NOMO-1 (cell line): ENCODE measurements around the gene SMC5.

ENCODE experiments used
- DNase-seq, 2 experiments: peaks; one replicate each; lab custom pipeline; 2025; ENCODE audit not compliant: unreplicated experiment in 2 of 2; lab: John Stamatoyannopoulos, UW

SMC5 gene

DNA sequence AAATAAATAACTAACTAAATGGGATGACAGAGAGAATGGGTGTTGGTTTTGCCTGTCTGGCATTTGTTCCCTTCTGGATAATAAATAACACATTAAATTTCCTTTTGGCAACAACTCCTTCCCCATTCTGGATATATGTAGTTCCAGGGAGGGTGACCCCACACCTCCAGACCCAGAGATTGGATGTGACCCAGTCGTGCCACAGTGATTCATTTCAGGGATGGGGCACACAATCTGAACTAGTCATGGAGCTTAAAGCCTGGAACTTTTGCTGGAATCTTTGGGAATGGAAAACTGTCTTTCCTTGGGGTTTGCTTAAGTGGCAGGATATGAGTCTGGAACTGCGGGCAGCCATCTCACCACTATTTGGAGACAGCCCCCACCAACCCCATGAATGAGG is 144.4 kb downstream of the SMC5 start:
- DNase-seq = no peak

DNA sequence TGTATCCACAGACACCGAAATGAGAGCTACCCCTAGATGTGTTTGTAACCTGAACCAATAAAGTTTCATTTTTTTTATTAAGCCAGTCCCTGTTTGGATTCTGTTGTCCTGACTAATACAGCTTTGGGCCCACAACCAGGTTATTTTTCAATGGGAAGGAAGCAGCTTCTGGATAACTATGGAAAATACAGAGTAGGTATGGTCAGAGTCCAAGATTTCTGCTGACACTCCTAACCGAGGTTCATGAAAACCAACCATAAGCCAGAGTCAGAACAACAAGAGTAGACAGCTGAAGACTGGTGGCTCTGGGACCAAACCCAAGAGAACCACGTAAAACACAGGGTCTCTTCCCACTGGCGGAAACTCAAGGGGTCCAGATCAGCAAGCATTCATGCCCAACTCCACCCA is 144.8 kb downstream of the SMC5 start:
- DNase-seq = no peak

DNA sequence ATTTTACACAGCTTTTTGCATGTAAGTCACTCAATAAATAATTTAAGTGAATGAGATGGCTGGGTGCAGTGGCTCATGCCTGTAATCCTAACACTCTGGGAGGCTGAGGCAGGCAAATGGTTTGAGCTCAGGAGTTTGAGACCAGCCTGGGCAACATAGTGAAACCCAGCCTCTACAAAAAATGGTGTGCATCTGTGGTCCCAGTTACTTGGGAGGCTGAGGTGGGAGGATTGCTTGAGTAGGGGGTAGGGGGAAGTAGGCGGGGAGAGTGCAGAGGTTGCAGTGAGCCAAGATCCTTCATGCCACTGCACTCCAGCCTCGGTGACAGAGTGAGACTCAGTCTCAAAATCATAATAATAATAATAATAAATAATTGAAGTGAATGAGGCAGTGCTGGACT is 145.5 kb downstream of the SMC5 start:
- DNase-seq = no peak
